ENCODE results near the gene SLC25A12.

- TF ChIP-seq, protein P1, sequence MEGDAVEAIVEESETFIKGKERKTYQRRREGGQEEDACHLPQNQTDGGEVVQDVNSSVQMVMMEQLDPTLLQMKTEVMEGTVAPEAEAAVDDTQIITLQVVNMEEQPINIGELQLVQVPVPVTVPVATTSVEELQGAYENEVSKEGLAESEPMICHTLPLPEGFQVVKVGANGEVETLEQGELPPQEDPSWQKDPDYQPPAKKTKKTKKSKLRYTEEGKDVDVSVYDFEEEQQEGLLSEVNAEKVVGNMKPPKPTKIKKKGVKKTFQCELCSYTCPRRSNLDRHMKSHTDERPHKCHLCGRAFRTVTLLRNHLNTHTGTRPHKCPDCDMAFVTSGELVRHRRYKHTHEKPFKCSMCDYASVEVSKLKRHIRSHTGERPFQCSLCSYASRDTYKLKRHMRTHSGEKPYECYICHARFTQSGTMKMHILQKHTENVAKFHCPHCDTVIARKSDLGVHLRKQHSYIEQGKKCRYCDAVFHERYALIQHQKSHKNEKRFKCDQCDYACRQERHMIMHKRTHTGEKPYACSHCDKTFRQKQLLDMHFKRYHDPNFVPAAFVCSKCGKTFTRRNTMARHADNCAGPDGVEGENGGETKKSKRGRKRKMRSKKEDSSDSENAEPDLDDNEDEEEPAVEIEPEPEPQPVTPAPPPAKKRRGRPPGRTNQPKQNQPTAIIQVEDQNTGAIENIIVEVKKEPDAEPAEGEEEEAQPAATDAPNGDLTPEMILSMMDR (IDR thresholded peaks at IDR 0.05), result no peak
- TF ChIP-seq POLR2A (IDR thresholded peaks at IDR 0.05; ENCODE audit: low read length), result no peak
- no peak for TF ChIP-seq JUN (IDR thresholded peaks at IDR 0.05)
- TF ChIP-seq POLR2AphosphoS2 (conservative IDR thresholded peaks at IDR 0.05; ENCODE audit: low read length), result no peak
- TF ChIP-seq HOXA7 (CRISPR knock-in tag; IDR thresholded peaks at IDR 0.05), result no peak
- TF ChIP-seq, protein P2, sequence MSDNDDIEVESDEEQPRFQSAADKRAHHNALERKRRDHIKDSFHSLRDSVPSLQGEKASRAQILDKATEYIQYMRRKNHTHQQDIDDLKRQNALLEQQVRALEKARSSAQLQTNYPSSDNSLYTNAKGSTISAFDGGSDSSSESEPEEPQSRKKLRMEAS (IDR thresholded peaks at IDR 0.05), result no peak
- TF ChIP-seq CBX2 (IDR thresholded peaks at IDR 0.05; ENCODE audit: borderline replicate concordance, low read depth), result no peak
- TF ChIP-seq RAD21 (conservative IDR thresholded peaks at IDR 0.05 in 1 of 2, IDR thresholded peaks at IDR 0.05 in 1 of 2), result no peak
- TF ChIP-seq ZNF302 (CRISPR knock-in tag; IDR thresholded peaks at IDR 0.05), result no peak
- TF ChIP-seq RFX5 (IDR thresholded peaks at IDR 0.05), result no peak
- no peak for TF ChIP-seq CHD2 (IDR thresholded peaks at IDR 0.05; ENCODE audit: low read length, partially characterized antibody)
- no peak for TF ChIP-seq FOSL2 (IDR thresholded peaks at IDR 0.05)
- no peak for TF ChIP-seq FOSL2 (CRISPR knock-in tag; IDR thresholded peaks at IDR 0.05)
- TF ChIP-seq, protein P3, sequence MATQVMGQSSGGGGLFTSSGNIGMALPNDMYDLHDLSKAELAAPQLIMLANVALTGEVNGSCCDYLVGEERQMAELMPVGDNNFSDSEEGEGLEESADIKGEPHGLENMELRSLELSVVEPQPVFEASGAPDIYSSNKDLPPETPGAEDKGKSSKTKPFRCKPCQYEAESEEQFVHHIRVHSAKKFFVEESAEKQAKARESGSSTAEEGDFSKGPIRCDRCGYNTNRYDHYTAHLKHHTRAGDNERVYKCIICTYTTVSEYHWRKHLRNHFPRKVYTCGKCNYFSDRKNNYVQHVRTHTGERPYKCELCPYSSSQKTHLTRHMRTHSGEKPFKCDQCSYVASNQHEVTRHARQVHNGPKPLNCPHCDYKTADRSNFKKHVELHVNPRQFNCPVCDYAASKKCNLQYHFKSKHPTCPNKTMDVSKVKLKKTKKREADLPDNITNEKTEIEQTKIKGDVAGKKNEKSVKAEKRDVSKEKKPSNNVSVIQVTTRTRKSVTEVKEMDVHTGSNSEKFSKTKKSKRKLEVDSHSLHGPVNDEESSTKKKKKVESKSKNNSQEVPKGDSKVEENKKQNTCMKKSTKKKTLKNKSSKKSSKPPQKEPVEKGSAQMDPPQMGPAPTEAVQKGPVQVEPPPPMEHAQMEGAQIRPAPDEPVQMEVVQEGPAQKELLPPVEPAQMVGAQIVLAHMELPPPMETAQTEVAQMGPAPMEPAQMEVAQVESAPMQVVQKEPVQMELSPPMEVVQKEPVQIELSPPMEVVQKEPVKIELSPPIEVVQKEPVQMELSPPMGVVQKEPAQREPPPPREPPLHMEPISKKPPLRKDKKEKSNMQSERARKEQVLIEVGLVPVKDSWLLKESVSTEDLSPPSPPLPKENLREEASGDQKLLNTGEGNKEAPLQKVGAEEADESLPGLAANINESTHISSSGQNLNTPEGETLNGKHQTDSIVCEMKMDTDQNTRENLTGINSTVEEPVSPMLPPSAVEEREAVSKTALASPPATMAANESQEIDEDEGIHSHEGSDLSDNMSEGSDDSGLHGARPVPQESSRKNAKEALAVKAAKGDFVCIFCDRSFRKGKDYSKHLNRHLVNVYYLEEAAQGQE (IDR thresholded peaks at IDR 0.05), result no peak
- TF ChIP-seq CEBPB (IDR thresholded peaks at IDR 0.05), result no peak
These were observed 11.8 kb downstream of the SLC25A12 start for GRCh38 chr2:171882089-171882769.
